ENCODE results near the gene VWA8. TPM values are rescaled to one million over a fixed set of nuclear protein-coding genes. Genes with fewer than 3 reads are reported as not detected.
"Not testable (repeated sequence)": the region's sequence is repeated elsewhere in the genome, so short reads cannot be mapped to it uniquely, and the experiment has no call there.

Gene VWA8
- total RNA-seq, 1 donor from 2014 or later = 49.7 TPM

DNA sequence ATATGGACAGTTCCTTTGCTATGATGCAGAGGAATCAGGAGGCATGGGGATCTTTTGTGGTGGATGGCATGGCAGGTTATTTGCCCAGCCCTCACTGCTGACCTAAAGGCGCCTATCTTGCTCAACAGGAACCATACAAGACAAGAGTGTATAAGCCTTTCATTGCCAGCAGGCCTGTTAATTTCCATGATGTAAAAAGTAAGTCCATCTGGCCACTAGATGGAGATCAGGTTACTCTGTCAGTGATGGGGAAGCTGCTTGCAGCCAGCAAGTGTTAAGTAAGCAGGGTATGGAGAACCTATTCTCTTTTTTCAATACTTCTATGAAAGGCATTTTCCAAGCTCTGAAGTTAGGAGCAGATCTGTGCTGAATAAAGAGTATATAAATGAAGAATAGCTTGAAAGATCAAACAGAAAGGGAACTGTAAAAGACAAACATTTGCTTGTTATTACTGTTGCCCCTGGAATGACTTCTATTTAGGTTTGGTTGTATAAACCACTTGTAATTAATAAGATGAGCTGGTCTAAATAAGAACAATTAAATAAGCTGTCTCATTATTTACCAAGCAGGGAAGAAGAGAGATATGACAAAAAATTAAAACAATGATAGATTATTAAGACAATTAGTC, 292.7 kb downstream of the VWA8 start:
- peak; percentile 71 for DNase-seq (ENCODE audit: low spot score)
- intact Hi-C loops (cut with DNase I) = loop anchor here (5.0 kb wide), 2 partner anchors 374 to 444 kb away; no protein-coding TSS in a partner anchor

GRCh38 chr13:41666644-41667043, 294.3 kb downstream of the VWA8 start:
- no peak for DNase-seq (ENCODE audit: low spot score)
- intact Hi-C loops (cut with DNase I) = loop anchor here (5.0 kb wide), 2 partner anchors 376 to 446 kb away; no protein-coding TSS in a partner anchor

GRCh38 chr13:41660411-41660810, 300.5 kb downstream of the VWA8 start:
- DNase-seq (ENCODE audit: low spot score) = no peak
- intact Hi-C loops (cut with DNase I) = no loop called here

DNA sequence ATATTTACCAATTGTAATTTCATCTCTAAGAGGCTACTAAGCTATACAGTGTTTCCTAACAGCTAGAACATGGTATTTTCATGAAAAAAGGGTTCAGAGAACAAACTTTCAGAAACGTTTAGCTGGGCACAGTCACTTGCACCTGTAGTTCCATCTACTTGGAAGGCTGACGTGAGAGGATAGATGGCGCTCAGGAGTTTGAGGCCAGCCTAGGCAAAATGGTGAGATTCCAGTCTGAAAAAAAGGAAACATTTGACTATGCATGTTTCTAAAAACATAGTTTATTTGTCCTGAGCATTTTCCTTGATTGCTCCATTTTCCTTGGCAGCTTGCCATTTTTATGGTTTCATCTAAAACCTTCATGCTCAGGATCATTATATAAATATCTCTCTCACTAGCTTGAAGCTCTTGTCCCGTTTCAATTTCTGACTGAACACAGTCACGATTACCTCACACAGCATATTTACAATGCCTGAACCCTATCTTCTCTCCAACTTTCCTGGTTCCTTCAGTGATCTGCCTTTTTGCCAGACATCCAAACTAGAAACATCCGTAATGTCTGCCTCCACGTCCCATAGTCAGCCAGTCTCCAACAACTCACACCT, 302.8 kb downstream of the VWA8 start:
- intact Hi-C loops (cut with DNase I) = no loop called here

GRCh38 chr13:41655997-41656396, 304.9 kb downstream of the VWA8 start:
- intact Hi-C loops (cut with DNase I) = no loop called here
- DNase-seq (ENCODE audit: low spot score) = no peak

More for the DNA sequence above, 302.8 kb downstream of the VWA8 start:
- no peak for DNase-seq (ENCODE audit: low spot score)

DNA sequence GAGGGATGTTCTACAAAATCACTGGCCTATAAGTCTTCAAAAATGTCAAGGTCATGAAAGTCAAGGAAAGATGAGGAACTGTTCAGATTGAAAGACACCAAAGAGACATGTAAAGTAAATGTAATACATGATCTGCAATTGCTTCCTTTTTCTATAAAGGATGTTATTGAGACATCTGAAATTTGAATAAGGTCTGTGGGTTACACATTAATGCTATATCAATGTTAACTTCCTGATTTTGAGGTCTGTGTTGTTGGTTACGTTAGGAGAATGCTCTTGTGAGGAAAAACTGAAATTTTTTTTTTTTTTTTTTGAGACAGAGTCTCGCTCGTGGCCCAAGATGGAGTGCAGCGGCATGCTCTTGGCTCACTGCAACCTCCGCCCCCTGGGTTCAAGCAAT, 306.1 kb downstream of the VWA8 start:
- DNase-seq (ENCODE audit: low spot score) = no peak
- intact Hi-C loops (cut with DNase I) = loop anchor here (5.0 kb wide), 2 partner anchors 42 to 302 kb away; no protein-coding TSS in a partner anchor

DNA sequence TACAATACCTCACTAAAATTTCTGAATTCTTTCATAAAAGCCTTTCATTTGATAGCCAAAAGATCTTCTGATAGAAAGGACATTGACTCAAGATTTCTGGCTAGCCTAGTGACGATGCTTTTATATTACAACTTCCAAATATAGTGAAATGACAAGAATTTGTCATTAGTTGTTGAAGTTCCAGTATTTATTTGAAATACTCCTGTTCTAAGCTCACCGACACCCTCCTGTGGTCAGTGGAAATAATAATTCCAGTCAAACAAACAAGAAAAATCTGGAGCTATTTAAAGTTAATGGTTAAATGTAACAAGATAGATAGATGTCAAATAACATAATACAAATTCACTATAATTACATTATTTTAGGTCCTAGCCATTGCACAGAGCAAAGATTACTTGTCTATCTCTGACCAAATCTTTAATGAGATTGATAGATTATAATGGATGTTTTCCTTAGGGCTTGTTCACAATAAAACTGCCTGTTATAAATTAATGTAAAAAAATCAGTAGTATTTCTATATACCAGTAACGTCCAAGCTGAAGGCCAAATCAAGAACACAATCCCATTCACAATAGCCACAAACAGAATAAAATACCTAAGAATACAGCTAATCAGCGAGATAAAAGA, 308.1 kb downstream of the VWA8 start:
- intact Hi-C loops (cut with DNase I) = loop anchor here (1.0 to 5.0 kb wide), 3 partner anchors 41 to 301 kb away; no protein-coding TSS in a partner anchor

DNA sequence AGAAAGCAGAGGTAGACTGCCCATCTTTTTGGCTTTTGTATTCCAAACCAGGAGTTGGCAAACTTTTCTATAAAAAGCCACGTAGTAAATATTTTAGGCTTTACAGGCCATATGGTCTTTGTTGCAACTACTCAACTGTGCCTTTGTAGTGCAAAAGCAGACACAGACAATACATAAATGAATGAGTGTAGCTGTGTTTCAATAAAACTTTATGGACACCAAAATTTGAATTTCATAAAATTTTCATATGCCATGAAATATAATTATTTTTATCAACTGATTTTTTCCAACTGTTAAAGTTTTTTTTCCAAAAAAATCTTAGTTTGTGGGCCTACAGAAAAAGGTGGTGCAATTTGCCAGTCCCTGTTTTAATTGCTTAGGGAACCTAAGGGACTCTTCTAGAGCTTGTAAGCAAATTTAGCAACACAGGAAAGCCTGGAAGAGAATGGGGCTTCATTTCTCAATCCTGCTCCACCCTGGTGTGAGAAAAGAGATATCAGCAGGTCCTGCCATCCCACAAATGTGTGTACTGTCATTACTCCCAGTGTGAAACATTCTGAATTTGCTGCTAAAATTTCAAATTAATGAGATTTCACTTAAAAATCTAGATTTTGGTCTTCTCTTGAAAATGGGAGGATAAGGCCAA, 309.4 kb downstream of the VWA8 start:
- no peak for DNase-seq (ENCODE audit: low spot score)
- intact Hi-C loops (cut with DNase I) = loop anchor here (1.0 to 5.0 kb wide), 4 partner anchors 39 to 299 kb away; no protein-coding TSS in a partner anchor

More for the DNA sequence above, 308.1 kb downstream of the VWA8 start:
- no peak for DNase-seq (ENCODE audit: low spot score)

- intact Hi-C loops (cut with DNase I) = loop anchor here (2.0 to 5.0 kb wide), 3 partner anchors 38 to 298 kb away; no protein-coding TSS in a partner anchor
- no peak for DNase-seq (ENCODE audit: low spot score)
Measured at GRCh38 chr13:41650706-41651105, 310.2 kb downstream of the VWA8 start.

DNA sequence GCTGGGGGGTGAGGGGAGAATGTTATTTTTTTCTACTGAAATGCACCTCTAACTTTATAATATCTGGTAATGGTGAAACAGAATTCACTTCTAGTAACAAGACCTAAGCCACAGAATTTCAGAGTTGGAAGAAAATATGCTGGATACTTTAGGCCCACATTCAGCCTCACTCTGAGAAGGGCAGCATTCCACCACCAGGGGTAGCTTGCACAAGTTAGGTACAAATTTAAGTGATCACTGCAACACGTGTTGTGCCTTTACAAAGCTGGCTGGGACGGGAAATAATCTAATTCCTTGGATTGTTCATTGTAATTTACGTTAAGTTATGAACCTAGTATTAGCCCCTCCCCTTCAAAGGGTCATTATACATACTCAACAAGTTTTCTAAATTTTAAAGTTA, 311.2 kb downstream of the VWA8 start:
- DNase-seq (ENCODE audit: low spot score) = no peak
- intact Hi-C loops (cut with DNase I) = loop anchor here (2.0 to 5.0 kb wide), 3 partner anchors 37 to 297 kb away; no protein-coding TSS in a partner anchor

DNA sequence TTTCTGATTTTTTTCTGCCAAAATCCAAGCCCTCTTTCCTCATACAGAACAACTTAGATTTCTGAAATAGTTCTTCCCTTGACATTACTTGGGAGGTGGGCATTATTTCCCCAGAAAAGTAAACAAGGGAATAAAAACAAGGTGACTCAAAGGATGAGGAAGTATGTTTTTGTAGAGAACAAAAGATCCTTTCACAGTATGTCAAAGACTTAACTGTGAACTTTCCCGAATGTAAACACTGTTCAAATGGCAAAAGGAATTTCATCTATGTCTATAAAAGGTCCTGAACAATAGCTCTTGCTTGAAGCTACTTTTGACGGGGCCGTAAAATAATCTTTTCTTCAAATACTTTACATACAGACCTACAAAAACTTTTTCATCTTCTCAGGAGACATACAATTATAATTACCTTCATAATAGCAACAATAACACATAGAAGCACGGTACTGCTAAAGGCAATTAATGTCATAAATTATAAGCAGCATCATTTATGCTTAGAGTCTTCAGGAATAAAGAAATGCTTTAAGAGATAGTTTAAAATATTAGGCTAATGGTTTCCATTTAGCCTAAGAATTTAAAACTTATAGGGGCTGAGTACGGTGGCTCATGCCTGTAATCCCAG, 312.5 kb downstream of the VWA8 start:
- intact Hi-C loops (cut with DNase I) = no loop called here
- no peak for DNase-seq (ENCODE audit: low spot score)

DNA sequence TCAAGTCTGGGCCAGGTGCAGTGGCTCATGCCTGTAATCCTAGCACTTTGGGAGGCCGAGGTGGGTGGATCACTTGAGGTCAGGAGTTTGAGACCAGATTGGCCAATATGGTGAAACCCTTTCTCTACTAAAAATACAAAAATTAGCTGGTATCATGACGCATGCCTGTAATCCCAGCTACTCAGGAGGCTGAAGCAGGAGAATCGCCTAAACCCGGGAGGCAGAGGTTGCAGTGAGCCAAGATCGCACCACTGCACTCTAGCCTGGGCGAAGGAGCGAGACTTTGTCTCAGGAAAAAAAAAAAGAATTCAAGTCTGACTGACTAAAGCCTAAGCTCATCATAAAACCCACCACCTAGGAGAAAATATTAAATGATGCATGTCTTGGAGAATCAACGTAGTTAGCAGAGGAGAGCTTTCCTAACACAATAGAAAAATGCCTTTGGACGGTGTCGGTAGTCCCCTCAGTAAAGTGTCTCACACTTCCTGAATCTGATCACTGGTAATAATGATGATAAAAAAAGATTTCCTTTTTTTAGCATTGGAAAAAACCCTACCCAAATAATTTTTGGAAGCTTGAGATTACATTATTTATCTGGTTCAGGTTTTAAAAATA, 313.1 kb downstream of the VWA8 start:
- intact Hi-C loops (cut with DNase I); DNase-seq (ENCODE audit: low spot score): not testable (repeated sequence)

GRCh38 chr13:41645331-41645730, 315.6 kb downstream of the VWA8 start:
- intact Hi-C loops (cut with DNase I) = no loop called here

GRCh38 chr13:41644742-41645141, 316.2 kb downstream of the VWA8 start:
- intact Hi-C loops (cut with DNase I) = no loop called here

More at GRCh38 chr13:41645331-41645730, 315.6 kb downstream of the VWA8 start:
- no peak for DNase-seq (ENCODE audit: low spot score)

GRCh38 chr13:41643507-41643906, 317.4 kb downstream of the VWA8 start:
- DNase-seq (ENCODE audit: low spot score) = no peak
- intact Hi-C loops (cut with DNase I) = no loop called here

More at GRCh38 chr13:41644742-41645141, 316.2 kb downstream of the VWA8 start:
- no peak for DNase-seq (ENCODE audit: low spot score)

DNA sequence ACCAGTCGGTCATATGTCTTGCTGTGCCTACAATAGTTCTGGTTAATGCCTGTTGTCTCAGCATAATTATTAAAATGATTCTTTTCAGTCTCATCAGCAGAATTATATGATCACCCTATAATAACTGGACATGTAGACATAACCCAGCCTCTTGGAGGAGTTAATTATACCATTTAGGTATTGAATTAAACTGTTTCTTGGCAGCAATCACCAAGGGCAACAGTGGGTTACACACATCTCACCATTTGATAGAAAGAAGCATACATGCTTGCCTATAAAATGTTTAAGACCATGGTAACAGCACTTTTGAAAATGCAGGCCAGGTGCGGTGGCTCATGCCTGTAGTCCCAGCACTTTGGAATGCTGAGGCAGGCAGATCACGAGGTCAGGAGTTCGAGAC, 318.9 kb downstream of the VWA8 start:
- no peak for DNase-seq (ENCODE audit: low spot score)
- intact Hi-C loops (cut with DNase I) = no loop called here

DNA sequence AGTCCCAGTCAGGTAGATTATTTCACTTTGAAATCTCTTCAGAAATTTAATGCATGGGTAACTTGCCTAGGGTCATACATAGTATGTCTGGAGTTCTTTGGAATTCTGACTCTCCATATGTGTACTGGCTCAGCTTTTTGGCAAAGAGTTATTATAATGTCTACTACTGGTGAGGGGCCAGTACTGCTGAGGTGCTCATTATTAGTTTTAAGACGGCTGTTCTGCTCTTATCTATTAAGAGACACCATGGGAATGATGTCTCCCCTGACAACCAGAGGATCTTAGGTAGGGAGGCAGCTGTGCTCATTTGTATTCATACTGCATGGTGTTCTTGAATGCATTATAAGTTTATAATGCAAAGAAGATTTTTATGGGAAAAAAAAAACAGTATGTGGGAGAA, 319.5 kb downstream of the VWA8 start:
- DNase-seq (ENCODE audit: low spot score) = no peak
- intact Hi-C loops (cut with DNase I) = no loop called here

DNA sequence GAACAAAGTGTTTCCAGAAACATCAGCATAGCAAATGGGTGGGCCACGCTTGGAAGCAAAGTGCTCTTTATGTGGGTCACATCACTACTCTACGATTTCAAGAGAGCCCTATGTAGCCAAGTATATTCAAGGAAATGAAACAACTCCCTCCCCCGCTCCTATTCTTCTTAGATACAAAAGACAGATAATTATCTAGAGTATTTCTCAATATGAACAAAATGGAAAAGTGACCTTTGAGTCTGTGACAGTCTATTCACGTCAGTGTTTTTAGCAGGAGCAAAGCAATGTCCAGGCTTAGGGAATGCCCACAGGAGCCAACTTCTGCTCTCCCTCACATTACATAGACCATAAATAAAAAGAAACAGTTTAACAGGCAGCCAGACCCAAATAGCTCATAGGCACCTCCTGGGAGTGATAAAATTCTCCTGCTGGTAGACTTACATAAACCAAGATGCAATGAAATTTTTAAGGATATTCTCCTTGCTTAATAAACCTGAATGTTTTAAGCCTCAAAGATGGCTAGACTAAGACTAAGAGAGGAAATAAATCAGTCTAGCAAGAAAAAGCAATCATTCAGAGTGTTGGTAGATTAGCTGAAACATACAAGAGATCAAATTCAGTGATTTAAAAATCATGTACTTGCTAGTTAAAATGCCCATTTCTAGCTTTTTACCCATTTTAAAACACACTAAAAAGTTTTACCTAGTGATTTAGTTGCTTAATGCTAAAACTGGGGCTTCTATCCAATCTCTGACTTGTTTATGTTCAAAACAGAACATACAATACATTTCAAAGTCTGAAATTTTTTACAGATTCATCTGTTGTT, 320.7 kb downstream of the VWA8 start:
- DNase-seq (ENCODE audit: low spot score) = no peak
- intact Hi-C loops (cut with DNase I) = loop anchor here (1.0 kb wide), 1 partner anchor 26 kb away; no protein-coding TSS in a partner anchor
